GM10266 (cell line): ENCODE measurements around the gene OGDH.

ENCODE experiments used
- DNase-seq: peaks from one replicate; pipeline ENCODE4 v3.0.0; 2012; ENCODE audit errors: extremely low spot score
- TF ChIP-seq, protein P1 (sequence below): IDR thresholded peaks from 2 replicates; pipeline ENCODE4 v1.5.1; 2012; ENCODE audit warnings: mild to moderate bottlenecking, low read depth; ENCODE audit not compliant: control insufficient read depth, insufficient read depth; ENCODE audit errors: missing control alignments

OGDH gene

DNA sequence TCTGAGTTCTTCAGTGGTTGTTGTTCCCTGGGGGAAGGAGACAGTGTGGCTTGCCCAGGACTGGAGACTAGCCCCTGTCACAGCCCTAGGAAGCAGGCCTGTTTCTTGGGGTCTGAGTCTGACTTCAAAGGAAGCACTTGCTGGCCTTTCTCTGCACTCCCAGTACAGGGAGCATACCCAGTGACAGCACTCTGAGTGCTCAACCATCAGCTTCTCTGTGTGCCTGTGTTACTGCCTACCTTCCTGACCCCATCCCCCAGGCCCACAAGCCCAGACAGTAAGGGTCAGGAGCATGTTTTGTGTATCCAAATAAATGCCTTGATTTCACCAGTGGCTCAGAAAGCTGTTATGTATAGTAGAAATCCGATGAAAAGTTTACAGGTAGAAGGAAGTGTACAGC, 48.9 kb downstream of the OGDH start:
- TF ChIP-seq, protein P1, sequence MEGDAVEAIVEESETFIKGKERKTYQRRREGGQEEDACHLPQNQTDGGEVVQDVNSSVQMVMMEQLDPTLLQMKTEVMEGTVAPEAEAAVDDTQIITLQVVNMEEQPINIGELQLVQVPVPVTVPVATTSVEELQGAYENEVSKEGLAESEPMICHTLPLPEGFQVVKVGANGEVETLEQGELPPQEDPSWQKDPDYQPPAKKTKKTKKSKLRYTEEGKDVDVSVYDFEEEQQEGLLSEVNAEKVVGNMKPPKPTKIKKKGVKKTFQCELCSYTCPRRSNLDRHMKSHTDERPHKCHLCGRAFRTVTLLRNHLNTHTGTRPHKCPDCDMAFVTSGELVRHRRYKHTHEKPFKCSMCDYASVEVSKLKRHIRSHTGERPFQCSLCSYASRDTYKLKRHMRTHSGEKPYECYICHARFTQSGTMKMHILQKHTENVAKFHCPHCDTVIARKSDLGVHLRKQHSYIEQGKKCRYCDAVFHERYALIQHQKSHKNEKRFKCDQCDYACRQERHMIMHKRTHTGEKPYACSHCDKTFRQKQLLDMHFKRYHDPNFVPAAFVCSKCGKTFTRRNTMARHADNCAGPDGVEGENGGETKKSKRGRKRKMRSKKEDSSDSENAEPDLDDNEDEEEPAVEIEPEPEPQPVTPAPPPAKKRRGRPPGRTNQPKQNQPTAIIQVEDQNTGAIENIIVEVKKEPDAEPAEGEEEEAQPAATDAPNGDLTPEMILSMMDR = no peak
- DNase-seq = no peak

DNA sequence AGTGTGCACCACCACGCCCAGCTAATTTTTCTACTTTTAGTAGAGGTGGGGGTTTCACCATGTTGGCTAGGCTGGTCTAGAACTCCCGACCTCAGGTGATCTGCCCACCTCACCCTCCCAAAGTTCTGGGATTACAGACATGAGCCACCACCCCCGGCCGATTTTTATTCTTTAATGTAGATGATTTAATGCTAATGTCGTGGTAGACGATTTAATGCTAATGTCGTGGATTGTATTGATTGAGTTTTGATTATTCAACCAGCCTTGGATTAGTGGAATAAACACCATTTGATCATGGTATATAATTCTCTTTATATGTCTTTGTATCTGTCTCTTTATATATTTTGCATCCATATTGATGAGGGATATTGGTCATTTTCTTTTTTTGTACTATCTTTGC, 52.6 kb downstream of the OGDH start:
- TF ChIP-seq, protein P1 = no peak
- no peak for DNase-seq

DNA sequence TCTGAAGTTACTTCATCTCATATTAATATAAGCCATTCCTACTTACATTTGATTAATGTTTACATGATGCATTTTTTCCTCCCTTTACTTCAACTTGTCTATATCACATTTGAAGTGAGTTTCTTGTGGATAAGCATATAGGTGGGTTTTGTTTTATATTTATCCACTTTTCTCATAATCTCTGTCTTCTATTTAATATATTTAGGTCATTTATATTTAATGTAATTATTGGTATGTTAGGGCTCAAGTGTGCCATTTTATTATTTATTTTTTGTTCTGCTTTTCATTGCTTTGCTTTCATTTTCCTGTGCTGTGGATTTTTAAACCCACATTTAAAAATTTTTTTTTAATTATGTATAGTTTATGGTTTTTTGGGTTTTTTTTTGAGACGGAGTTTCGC, 54.8 kb downstream of the OGDH start:
- TF ChIP-seq, protein P1 = no peak

GRCh38 chr7:44664780-44665461, 58.5 kb downstream of the OGDH start:
- no peak for DNase-seq
- TF ChIP-seq, protein P1 = no peak

More for the DNA sequence above, 54.8 kb downstream of the OGDH start:
- no peak for DNase-seq

DNA sequence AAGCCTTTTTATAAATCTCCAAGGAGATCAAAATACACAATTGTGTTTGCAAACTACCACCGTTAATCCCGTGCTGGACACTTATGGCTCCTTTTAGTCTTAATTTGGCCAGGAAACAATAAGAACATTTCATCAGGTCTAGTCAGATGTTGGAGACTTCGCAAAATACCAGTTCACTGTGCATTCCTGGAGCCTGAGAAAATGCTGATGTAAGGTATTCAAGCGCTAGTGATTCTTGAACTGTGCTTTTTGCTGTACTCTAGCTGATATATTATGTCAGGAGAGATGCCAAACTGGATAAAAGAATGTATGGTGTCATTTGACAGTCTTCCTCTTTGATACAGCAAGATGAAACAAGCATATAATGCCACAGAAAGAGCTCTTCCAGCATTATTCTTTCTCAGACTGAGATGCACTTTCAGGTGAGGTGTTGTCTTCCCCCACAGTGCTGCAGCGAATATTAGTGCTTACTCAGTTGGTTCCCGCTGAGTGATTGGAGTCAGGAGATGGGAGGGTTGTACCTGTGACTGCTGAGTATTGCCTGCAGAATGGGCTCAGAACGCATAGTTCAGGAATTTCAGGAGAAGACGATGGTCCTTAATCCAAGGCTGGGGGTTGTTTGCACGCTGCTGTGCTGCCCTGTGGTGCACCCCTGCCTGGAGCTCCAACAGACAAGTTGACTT, 59.2 kb downstream of the OGDH start:
- no peak for DNase-seq
- TF ChIP-seq, protein P1 = no peak

DNA sequence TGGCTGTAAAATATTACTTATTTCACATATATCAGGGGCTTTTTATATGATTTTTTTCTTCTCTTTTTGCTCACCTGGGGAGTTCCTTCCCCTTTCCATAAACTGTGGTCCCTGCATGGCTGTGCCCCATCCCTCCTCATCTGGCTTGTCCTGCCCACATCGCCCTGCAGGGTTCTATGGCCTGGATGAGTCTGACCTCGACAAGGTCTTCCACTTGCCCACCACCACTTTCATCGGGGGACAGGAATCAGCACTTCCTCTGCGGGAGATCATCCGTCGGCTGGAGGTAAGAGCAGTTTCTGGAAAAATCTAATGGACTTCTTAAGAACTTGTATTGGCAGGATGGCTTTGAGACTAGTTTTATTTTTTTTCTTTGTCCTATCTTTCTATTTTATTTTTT, 60.1 kb downstream of the OGDH start:
- DNase-seq = no peak
- TF ChIP-seq, protein P1 = no peak

- DNase-seq = no peak
These were observed 60.8 kb downstream of the OGDH start for GRCh38 chr7:44667190-44667589.

More at GRCh38 chr7:44667190-44667589, 60.8 kb downstream of the OGDH start:
- TF ChIP-seq, protein P1 = no peak
